Limb (tissue), 2 donors: ENCODE results near the gene SLC24A4.

Experiments used
- DNase-seq, 2 donors: peaks; one replicate each; pipeline ENCODE4 v3.0.0-alpha.2; 2016; ENCODE audit errors: extremely low spot score in 2 of 2

The SLC24A4 gene

GRCh38 chr14:92436115-92436776 lies 113.3 kb downstream of the SLC24A4 start:
- no peak for DNase-seq

GRCh38 chr14:92437309-92437708 lies 114.3 kb downstream of the SLC24A4 start:
- DNase-seq: no peak

- no peak for DNase-seq
Measured at GRCh38 chr14:92437729-92438285, 114.8 kb downstream of the SLC24A4 start.

GRCh38 chr14:92439537-92440344 lies 116.8 kb downstream of the SLC24A4 start:
- no peak for DNase-seq

GRCh38 chr14:92440345-92441003 lies 117.5 kb downstream of the SLC24A4 start:
- no peak for DNase-seq

- DNase-seq: no peak
Measured at GRCh38 chr14:92441751-92442504, 119.0 kb downstream of the SLC24A4 start.

- DNase-seq: no peak
Measured at GRCh38 chr14:92443167-92443566, 120.2 kb downstream of the SLC24A4 start.

- no peak for DNase-seq
Measured at GRCh38 chr14:92443741-92444140, 120.8 kb downstream of the SLC24A4 start.

- no peak for DNase-seq
Measured at GRCh38 chr14:92446771-92447170, 123.8 kb downstream of the SLC24A4 start.

- no peak for DNase-seq
Measured at GRCh38 chr14:92447416-92448197, 124.6 kb downstream of the SLC24A4 start.

GRCh38 chr14:92448786-92449185 lies 125.8 kb downstream of the SLC24A4 start:
- no peak for DNase-seq

- no peak for DNase-seq
Measured at GRCh38 chr14:92449404-92450181, 126.6 kb downstream of the SLC24A4 start.

GRCh38 chr14:92450351-92451070 lies 127.5 kb downstream of the SLC24A4 start:
- DNase-seq: no peak

GRCh38 chr14:92451245-92451644 lies 128.3 kb downstream of the SLC24A4 start:
- no peak for DNase-seq

- DNase-seq: no peak
Measured at GRCh38 chr14:92451755-92452154, 128.8 kb downstream of the SLC24A4 start.

GRCh38 chr14:92452471-92452870 lies 129.5 kb downstream of the SLC24A4 start:
- no peak for DNase-seq

- no peak for DNase-seq
Measured at GRCh38 chr14:92453691-92454090, 130.7 kb downstream of the SLC24A4 start.

GRCh38 chr14:92455231-92455630 lies 132.3 kb downstream of the SLC24A4 start:
- no peak for DNase-seq
